Superior temporal gyrus (tissue), 1 donor: ENCODE data around the gene OTX1.
"Not testable (repeated sequence)": the region's sequence is repeated elsewhere in the genome, so short reads cannot be mapped to it uniquely, and the experiment has no call there.

ENCODE experiments used
- DNase-seq: peaks from one replicate; pipeline ENCODE4 v3.0.0-alpha.2; 2016; ENCODE audit errors: extremely low spot score

OTX1 gene

DNA sequence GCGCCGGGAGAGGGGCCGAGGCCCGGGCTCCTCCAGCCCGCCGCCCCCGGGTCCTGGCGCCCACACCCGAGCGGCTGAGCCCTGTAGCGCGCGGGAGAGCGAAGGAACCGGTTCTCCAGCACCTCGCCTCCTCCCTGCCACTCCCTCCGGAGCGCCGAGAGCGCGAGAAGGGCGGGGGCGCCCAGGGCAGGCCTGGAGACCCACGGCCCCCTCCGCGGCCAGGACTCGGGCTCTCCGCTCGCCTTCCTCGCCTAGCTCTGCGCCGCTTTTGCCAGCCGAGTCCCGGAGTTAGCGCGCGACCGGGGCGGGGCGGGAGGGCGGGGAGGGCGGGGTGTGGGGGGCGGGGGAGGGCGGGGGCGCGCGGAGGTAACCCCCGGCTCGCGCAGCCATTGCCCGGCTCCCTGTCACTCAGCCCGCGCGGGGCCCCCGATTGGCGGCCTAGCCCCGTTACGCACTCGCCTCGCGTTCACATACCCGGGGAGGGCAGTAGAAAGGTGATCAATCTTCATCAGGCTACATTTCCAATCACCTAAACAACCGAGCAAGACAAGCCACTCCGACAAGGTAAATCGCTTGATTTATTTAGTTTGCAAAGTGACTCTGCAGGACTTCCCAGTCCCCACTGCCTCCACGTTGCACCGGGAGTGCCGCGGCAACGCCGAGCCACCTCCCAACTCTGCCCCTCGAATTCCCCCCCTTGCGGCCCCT is at the start of gene OTX1:
TSS of gene OTX1 (plus strand) at position 497 of the 708 bp plus-strand sequence. CDS start 2,161 bp downstream, outside the sequence.
- DNase-seq: no peak

- no peak for DNase-seq
Observed at GRCh38 chr2:63001576-63001975, 49.1 kb upstream of the OTX1 start.

DNA sequence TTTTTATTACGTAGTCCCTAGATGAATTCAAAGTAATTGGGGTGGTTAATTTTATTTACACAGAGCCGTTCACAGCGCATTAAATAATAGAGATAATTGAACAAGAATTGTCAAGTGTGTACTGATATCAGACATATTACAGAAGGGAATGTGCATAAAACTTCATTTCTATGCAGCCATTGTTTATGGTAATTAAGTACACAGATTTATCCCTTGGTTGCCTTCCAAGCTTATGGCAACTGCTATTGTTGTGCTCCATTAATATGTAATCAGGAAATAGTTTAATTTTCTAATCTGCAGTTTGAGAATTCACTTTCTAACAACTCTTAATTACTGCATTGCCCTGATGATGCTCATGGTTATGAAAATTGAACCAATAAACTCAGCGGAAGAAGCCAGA is 47.3 kb upstream of the OTX1 start:
- DNase-seq: no peak

- DNase-seq: no peak
Observed at GRCh38 chr2:63007813-63008458, 42.7 kb upstream of the OTX1 start.

DNA sequence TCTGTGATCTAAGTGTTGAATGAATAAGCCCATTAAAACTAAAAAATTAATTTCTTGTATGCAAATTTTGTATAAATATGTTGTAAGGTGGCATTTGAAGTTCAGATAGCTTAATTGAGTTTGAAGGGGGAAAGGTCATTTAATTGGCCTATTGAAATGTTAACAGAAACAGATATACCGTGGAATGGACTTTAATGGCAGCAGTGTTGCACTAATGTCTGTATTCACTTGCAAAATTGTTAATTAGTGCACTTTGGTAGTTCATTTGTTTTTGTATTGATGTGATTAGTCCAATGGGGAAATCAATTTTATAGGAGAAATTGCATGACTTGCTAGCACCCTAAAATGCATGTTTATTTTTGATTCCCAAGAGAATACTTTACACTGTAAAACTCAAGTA is 41.8 kb upstream of the OTX1 start:
- no peak for DNase-seq

- no peak for DNase-seq
Observed at GRCh38 chr2:63009490-63009889, 41.1 kb upstream of the OTX1 start.

GRCh38 chr2:63012541-63012940 is 38.1 kb upstream of the OTX1 start:
- no peak for DNase-seq

GRCh38 chr2:63013438-63013837 is 37.2 kb upstream of the OTX1 start:
- DNase-seq: no peak

- DNase-seq: no peak
Observed at GRCh38 chr2:63015389-63015788, 35.2 kb upstream of the OTX1 start.

- no peak for DNase-seq
Observed at GRCh38 chr2:63018439-63018838, 32.2 kb upstream of the OTX1 start.

- DNase-seq: not testable (repeated sequence)
Observed at GRCh38 chr2:63019686-63020085, 30.9 kb upstream of the OTX1 start.

GRCh38 chr2:63023444-63023843 is 27.2 kb upstream of the OTX1 start:
- no peak for DNase-seq

- no peak for DNase-seq
Observed at GRCh38 chr2:63027220-63027619, 23.4 kb upstream of the OTX1 start.

DNA sequence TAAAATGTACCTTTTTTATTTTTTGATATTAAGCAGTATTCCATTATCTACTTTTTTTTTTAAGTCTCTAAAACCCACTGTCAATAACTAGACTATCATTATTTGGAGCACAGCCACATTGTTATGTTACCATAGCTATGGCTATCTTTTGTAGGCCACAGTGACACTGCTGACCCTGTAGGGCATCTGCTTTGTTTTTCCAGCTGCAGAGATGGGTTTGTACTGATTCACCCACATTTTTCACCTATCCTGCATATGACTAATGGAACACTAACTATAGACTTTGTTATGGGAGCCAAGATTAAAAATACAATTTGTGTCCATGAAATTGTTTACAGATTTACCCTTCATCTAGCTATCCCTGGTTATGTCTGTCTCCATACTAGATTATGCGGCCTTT is 21.6 kb upstream of the OTX1 start:
- DNase-seq: no peak

- DNase-seq: no peak
Observed at GRCh38 chr2:63034526-63034925, 16.1 kb upstream of the OTX1 start.

- no peak for DNase-seq
Observed at GRCh38 chr2:63035169-63035568, 15.5 kb upstream of the OTX1 start.

DNA sequence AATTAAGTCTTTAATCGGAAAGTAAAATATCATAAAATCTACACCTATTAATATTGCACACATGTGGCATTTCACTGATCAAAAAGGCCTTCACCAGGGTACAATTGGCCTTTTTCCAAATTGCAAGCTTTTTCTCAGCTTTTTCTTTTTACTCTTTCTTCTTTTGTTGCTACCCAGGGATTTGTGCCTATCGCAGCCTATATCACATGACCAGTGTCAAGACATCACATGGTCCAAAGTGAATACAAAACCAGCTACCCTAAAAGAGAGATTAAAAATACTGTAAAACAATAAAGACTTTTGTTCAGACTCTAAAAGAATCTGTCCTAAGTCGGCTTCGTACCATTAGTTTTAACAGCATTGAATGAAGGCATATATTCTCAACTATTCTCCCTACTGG is 15.0 kb upstream of the OTX1 start:
- no peak for DNase-seq

GRCh38 chr2:63038034-63038433 is 12.6 kb upstream of the OTX1 start:
- no peak for DNase-seq

DNA sequence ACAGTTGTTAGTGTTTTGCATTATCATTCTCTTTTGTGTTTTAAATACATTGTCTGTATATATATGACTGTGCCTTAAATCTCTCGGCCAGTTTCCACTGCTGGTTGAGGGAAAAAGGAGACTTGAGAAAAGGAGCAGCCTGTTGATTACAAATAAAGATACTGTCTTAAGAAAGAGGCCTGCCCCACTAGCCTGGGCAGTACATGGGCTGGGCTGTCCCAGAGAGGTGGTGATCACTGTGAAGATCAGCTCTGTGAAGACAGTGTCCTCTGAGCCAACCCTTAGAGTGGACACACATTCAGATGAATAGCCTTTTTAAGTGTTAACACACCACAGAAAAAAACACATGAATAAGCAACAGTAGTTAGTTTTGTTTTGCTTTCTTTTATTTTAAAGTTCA is 10.0 kb upstream of the OTX1 start:
- no peak for DNase-seq

GRCh38 chr2:63041592-63041991 is 9.0 kb upstream of the OTX1 start:
- no peak for DNase-seq

GRCh38 chr2:63044362-63045327 is 6.0 kb upstream of the OTX1 start:
- no peak for DNase-seq

DNA sequence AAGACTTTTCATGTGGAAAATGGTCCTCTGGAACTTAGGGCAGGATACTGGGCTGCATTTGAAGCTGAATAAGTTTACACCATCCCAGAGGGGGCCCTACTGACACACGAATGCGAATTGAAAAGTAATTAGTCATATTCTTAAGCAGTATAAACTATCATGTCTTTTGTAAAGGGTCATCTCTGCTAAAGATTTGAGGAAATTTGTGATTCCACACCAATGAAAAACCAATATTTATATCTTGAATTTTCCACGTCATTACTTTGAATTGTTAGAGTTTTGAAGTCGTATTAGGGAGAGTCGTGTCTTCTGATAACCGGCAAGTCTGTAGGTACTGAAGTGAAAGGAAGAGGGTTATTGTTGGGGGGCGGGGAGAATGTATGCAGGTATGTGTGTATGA is 4.1 kb upstream of the OTX1 start:
- no peak for DNase-seq

- DNase-seq: no peak
Observed at GRCh38 chr2:63046961-63047320, 3.7 kb upstream of the OTX1 start.
